Measurements from ENCODE around the gene HOXD11.
A peak's percentile ranks its signal among the peaks of the same experiment; 100 is the strongest.

Gene HOXD11

DNA sequence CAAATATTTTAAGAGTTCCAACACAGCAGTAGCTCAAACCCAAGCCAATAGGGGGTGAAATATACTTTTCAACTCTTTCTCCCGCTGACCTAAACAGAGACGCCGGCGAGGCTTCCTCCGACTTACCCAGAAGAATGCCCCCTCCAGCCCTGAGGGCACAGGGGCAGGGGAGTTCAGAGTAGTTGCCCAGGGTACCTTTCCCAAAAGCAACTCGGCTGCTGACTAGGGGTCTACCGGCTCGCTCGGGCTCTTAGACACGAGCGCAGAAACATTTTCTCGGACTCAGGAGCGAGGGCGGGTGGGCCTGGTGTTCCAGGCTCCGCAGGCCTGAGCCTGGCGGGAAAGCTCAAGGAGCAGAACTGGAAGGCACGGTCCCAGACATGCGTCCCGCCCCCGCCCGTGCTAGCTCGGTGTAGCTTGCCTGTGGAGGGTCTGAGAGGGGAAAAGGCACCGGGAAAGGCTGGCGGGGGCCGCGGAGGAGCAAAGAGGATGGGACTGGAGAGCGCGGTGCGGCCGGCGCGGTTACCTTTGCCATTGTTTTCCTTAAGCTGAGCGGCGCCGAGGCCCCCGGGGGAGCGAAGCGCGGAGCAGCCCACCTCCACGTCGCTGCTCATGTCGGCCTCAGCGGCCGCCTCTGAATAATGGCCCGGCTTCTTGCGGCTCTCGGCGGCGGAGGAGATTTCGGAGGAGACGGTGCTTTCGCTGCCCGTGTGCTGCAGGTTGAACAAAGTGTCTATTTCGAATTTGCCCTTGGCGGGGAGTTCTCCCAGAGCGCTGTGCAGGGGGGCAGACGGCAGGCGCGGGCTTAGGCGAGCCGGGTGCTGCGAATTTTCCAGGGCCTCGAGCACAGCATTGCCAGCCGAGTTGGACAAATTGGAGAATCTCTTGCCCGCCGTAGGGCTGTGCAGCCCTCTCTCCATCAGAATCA lies 24.0 kb upstream of the HOXD11 start:
- no peaks in the 10 kb centered on the region for H3K4me1 ChIP-seq (ENCODE audit: insufficient read depth, low read length)
- no peaks in the 10 kb centered on the region for H3K36me3 ChIP-seq (ENCODE audit: insufficient read depth, low read depth, low read length)
- no peak overlapping the region for H3K9ac ChIP-seq (ENCODE audit: low read depth, low read length)
- H3K27ac ChIP-seq (ENCODE audit: low read length), result no peak overlapping the region
- no peak overlapping the region for H3K4me3 ChIP-seq (ENCODE audit: low read length)
- H3K9me3 ChIP-seq (ENCODE audit: insufficient read depth, low read depth, low read length), result peaks cover 10% of the 10 kb centered on the region; the same call in 1 of the 2 replicates
- H3K27me3 ChIP-seq (ENCODE audit: insufficient read depth, low read length), result peaks cover 99% of the 10 kb centered on the region

DNA sequence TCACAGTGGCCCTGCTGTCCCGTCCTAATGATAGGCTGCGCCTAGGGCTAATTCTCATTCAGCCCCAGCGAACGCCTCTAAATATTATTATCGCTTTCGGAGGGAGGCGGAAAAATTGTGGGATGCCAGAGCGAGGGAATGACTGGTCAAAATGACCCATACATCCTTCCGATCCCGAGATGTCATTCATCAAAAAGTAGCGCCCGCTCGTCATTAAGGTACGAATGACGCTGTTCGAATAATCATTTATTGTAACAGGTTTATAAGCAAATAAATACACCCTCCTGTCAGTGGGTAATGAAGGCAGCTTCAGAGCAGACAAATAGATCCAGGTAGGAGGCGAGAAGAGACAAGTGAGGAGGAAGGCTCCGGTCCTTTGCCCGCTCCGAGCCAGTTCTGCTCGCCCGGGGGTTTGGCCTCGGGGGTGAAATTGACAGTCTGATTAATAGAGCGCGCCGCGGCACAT lies 23.3 kb upstream of the HOXD11 start, which contains the start of gene EVX2:
EVX2 (minus strand) TSS at position 167 of the 466 bp plus-strand sequence. CDS start 186 bp downstream, outside the sequence.
- Histone ChIP-seq H3K9me3 (ENCODE audit: insufficient read depth, low read depth, low read length) (peaks cover 10% of the 10 kb centered on the region; the same call in 1 of the 2 replicates), H3K27me3 (ENCODE audit: insufficient read depth, low read length) (peaks cover 99% of the 10 kb centered on the region), H3K4me1 (ENCODE audit: insufficient read depth, low read length) (peaks cover 4% of the 10 kb centered on the region; the same call in 1 of the 2 replicates), H3K36me3 (ENCODE audit: insufficient read depth, low read depth, low read length) (no peaks in the 10 kb centered on the region), H3K27ac (ENCODE audit: low read length) (no peak within 1 kb of the TSS), H3K9ac (ENCODE audit: low read depth, low read length) (no peak within 1 kb of the TSS), H3K4me3 (ENCODE audit: low read length) (no peak within 1 kb of the TSS)

DNA sequence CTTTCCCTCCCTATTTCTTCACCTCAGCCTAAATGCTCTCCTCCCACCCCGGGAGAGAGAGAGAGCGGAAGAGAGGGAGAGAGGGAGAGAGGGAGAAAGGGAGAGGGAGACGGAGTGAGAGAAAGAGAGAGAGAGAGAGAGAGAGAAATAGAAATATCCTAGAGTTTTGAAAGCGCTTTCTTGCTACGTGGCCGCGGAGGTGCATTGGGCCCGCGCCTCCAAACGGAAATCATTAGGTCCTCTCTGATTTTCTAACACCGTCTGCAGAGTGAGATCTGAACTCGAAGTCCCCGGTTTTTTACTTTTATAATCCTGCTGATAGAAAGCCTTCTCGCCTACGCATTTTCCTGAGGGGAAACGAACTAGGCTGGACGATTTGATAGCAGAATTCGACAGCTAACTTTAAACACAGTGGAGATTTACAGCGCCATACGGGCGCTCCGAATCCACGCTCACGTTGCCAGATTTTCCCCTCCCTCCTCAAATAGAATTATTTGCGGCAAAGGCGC lies 22.4 kb upstream of the HOXD11 start:
- peaks cover 99% of the 10 kb centered on the region for H3K27me3 ChIP-seq (ENCODE audit: insufficient read depth, low read length)
- H3K27ac ChIP-seq (ENCODE audit: low read length), result no peak overlapping the region
- no peak overlapping the region for H3K4me3 ChIP-seq (ENCODE audit: low read length)
- H3K9ac ChIP-seq (ENCODE audit: low read depth, low read length), result no peak overlapping the region
- H3K36me3 ChIP-seq (ENCODE audit: insufficient read depth, low read depth, low read length), result no peaks in the 10 kb centered on the region
- H3K9me3 ChIP-seq (ENCODE audit: insufficient read depth, low read depth, low read length), result peaks cover 10% of the 10 kb centered on the region; the same call in 1 of the 2 replicates
- peaks cover 4% of the 10 kb centered on the region; the same call in 1 of the 2 replicates for H3K4me1 ChIP-seq (ENCODE audit: insufficient read depth, low read length)

DNA sequence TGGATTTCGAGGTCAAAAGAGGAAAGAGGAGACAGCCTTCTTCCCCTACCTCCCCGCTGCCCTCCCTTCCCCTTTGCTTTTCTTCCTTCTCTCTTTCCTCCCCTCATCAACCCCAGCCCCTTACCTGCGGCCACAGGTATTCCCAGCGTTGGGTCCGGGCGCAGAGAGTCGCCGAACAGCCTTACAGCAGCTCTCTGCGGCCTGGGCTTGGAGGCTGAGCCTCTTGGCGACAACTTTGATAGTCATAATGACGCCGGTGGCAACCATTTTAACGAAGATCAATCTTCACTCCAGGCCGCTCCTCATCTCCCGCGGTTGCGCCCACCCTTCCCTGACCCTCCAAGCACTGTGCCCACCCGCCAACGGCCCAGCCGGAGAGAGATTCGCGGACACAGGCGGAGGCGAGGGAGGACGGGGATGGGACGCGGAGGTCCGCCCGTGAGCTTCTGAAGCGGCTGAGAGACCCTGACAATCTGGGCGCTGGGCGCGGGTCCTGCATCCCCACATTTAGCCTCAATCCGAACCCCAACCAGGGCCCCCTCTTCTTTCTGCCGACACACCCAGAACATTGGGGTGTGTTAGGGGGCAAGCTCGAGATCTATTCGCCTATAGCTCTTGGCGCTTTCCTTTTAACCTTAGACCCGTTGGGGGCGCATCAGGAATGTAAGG lies 21.8 kb upstream of the HOXD11 start:
- no peak overlapping the region for H3K27ac ChIP-seq (ENCODE audit: low read length)
- no peaks in the 10 kb centered on the region for H3K36me3 ChIP-seq (ENCODE audit: insufficient read depth, low read depth, low read length)
- H3K9ac ChIP-seq (ENCODE audit: low read depth, low read length), result no peak overlapping the region
- peaks cover 4% of the 10 kb centered on the region; the same call in 1 of the 2 replicates for H3K4me1 ChIP-seq (ENCODE audit: insufficient read depth, low read length)
- H3K9me3 ChIP-seq (ENCODE audit: insufficient read depth, low read depth, low read length), result peaks cover 10% of the 10 kb centered on the region; the same call in 1 of the 2 replicates
- H3K27me3 ChIP-seq (ENCODE audit: insufficient read depth, low read length), result peaks cover 100% of the 10 kb centered on the region
- H3K4me3 ChIP-seq (ENCODE audit: low read length), result no peak overlapping the region

DNA sequence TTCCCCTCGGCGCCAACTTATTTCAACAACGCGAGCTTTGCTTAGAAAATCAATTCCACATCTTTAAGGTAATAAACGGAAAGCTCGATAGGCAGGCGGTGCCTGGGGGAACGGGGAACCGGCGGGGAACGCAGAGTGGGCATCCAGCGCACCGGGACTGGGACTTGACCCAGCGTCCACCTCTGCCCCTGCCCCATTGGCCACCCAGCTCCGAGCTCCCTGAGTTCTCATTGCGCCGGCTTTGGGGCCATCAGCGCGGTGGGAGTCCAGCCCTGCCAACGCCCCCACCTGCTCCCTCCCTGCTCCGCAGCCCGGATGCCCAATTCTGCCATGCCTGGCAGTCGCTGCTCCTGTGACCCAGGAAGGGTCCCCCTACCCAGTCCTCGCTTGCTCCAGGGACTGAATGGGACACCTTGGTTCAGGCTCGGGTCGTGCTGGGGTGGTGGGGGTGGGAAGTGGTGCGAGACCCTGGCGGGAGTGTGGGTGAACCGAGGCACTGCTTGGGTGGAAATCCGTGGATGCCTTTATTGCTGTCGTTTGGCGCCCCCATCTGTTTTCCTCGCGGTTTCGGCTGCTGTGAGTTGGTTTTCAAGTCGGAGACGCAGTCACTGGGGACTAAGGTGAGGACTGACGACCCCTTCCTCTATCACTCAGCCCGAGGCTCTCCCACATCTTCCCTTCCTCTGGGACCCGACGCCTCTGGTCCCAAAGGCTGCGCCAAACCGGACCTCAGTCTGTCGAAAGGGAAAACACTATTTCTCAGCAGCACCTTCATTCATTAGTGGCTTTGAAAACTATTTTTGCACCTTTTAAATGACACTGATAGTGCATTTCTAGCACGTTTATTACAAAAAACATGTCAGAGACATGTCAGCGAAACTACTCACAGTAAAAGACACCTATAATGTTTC lies 21.0 kb upstream of the HOXD11 start:
- Histone ChIP-seq H3K9me3 (ENCODE audit: insufficient read depth, low read depth, low read length) (peaks cover 9% of the 10 kb centered on the region; the same call in 1 of the 2 replicates), H3K4me3 (ENCODE audit: low read length) (no peak overlapping the region), H3K9ac (ENCODE audit: low read depth, low read length) (no peak overlapping the region), H3K36me3 (ENCODE audit: insufficient read depth, low read depth, low read length) (no peaks in the 10 kb centered on the region), H3K4me1 (ENCODE audit: insufficient read depth, low read length) (peaks cover 4% of the 10 kb centered on the region; the same call in 1 of the 2 replicates), H3K27ac (ENCODE audit: low read length) (no peak overlapping the region), H3K27me3 (ENCODE audit: insufficient read depth, low read length) (peaks cover 100% of the 10 kb centered on the region)

DNA sequence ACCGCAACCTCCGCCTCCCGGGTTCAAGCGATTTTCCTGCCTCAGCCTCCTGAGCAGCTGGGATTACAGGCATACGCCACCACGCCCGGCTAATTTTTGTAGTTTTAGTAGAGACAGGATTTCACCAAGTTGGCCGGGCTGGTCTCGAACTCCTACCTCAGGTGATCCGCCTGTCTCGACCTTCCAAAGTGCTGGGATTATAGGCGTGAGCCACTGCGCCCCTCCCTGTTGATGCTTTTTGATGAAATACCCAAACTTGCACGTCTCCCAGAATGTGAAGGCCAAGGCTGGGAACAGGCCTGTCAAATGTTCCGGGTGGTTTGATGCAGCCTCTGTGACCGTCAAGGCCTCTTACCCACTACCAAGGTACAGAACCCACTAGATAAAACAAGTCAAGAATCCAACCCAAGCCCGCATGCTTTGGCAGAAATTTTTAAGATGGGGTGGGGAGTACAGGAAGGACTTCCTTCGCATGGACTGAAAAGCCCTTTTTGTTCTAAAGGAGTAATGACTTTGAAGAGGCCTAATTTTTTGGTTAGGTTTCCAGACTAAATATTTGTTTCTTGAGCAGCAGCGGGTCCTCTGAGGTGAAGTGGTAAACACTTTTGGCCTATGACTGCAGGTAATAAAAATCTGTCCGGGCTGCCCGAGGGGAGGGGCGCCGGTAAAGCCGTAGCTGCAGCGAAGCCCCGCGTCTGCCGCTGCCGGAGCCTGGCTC lies 19.6 kb upstream of the HOXD11 start:
- Histone ChIP-seq H3K27ac (ENCODE audit: low read length) (no peak overlapping the region), H3K4me3 (ENCODE audit: low read length) (no peak overlapping the region), H3K9ac (ENCODE audit: low read depth, low read length) (no peak overlapping the region), H3K27me3 (ENCODE audit: insufficient read depth, low read length) (peaks cover 100% of the 10 kb centered on the region), H3K4me1 (ENCODE audit: insufficient read depth, low read length) (peaks cover 4% of the 10 kb centered on the region; the same call in 1 of the 2 replicates), H3K36me3 (ENCODE audit: insufficient read depth, low read depth, low read length) (no peaks in the 10 kb centered on the region), H3K9me3 (ENCODE audit: insufficient read depth, low read depth, low read length) (peaks cover 13% of the 10 kb centered on the region; the same call in 1 of the 2 replicates)

DNA sequence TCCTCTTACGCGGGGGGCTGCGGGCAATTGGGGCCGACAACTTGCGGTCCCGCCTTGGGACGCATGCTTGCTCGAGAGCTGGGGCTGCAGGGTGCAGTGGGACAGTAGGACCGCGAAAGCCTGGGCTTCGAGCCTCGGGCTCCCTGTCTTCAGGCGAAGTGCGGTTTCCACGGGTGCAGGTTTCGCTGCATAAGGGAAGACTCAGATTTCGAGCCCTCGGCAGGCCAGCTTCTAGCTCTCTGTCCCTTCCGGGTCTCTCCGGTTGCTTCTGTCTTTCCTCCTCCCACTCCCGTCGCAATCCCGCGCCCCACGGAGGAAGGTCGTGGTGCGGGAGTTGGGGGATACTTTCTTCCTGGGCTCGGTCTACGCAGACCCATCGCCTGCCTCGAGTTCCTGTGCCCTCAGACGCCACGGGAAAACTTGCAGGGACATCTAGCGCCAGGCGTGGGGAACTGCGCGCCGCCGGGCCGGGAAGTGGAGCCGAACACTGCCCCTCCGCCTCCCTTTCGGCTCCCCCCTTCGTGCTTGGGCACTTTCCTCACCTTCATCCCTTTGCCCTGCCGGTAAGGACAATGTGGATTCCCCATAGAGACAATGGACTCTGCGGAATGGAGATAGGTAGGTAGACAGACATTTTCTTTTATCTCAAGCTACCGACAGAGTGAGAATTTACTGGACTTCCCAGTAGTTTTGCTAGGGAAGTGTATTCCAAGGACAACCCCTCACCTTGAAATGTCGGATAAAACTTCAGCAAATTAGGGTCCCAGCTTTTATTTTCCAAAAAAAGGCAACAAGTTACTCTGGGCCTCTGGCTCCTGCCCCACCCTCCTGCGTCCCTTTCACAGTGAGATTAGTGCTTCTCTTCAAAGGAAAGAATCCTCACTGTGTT lies 18.8 kb upstream of the HOXD11 start:
- no peaks in the 10 kb centered on the region for H3K36me3 ChIP-seq (ENCODE audit: insufficient read depth, low read depth, low read length)
- H3K27ac ChIP-seq (ENCODE audit: low read length), result no peak overlapping the region
- H3K9ac ChIP-seq (ENCODE audit: low read depth, low read length), result no peak overlapping the region
- H3K4me1 ChIP-seq (ENCODE audit: insufficient read depth, low read length), result peaks cover 4% of the 10 kb centered on the region; the same call in 1 of the 2 replicates
- peaks cover 14% of the 10 kb centered on the region; the same call in 1 of the 2 replicates for H3K9me3 ChIP-seq (ENCODE audit: insufficient read depth, low read depth, low read length)
- H3K27me3 ChIP-seq (ENCODE audit: insufficient read depth, low read length), result peaks cover 100% of the 10 kb centered on the region
- H3K4me3 ChIP-seq (ENCODE audit: low read length), result peak overlapping the region; percentile 36; the same call in 1 of the 2 replicates

DNA sequence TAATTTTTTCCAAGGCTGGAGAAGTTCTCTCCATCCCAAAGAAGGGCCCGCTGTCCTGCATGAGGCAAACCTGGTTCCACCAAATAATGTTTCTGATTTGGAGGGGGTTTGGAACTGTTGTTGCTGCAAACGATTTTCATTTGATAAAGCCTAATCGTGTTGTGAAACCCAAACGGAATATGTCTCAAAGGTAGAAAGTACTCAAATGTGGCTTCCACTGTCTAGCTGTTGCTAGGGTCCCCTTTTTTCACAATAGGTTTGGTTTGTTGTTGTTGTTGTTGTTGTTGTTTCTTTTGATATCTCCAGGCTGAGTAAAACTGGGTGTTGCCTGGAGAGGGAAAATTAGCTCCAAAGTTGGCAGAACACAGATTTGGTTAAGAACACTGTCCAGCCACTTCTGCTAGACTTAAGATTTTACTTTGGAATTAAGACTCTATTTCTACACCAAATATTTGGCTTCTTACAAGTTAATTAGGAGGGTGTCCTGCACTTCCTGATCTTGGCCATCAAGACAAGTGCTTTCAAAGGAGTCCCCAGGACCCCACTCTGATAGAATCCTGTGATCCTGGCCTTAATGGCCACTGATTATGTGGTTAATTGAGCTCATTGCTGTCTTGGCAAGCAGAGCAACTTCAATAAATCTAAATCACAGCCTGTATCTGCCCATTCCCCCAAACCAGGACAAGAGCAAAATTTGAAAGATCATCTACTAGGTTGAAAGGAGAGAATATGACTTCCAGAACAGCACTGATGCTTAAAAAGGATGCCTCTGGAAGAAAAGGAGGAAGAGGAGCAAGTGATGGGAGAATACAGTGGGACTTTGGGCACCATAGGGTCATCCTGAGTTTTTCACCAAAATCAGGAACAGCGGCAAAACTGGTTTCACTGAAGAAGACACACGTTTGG lies 17.9 kb upstream of the HOXD11 start:
- Histone ChIP-seq H3K4me1 (ENCODE audit: insufficient read depth, low read length) (peaks cover 6% of the 10 kb centered on the region; the same call in 1 of the 2 replicates), H3K9me3 (ENCODE audit: insufficient read depth, low read depth, low read length) (peaks cover 16% of the 10 kb centered on the region), H3K9ac (ENCODE audit: low read depth, low read length) (no peak overlapping the region), H3K27ac (ENCODE audit: low read length) (no peak overlapping the region), H3K27me3 (ENCODE audit: insufficient read depth, low read length) (peaks cover 100% of the 10 kb centered on the region), H3K36me3 (ENCODE audit: insufficient read depth, low read depth, low read length) (no peaks in the 10 kb centered on the region), H3K4me3 (ENCODE audit: low read length) (no peak overlapping the region)

DNA sequence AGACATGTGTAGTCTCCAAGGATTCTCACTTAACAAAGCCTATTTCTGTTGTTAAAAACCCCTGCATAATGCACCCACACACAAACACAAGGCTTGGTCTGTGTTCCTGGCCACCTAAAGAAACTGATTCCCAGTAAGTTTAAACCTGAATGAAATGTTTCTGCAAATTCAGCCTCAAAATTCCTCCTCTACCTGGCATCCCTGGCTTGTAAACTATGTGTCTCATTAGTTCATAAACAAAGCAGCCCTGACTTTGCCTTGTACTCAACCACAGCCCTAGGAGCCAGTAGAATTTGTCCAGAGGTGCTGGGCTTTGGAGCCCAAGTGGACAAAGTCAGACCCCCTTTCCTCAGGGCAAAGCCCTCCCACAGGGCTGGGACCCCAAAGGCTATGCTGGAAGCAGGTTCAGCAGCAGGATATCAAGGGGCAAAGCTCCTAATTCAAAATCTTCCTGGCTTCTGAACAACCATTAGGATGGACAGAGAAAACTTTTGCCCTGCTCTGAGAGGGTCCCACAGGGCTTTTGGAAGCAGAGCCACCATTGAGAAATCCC lies 17.2 kb upstream of the HOXD11 start:
- Histone ChIP-seq H3K4me1 (ENCODE audit: insufficient read depth, low read length) (peaks cover 6% of the 10 kb centered on the region; the same call in 1 of the 2 replicates), H3K4me3 (ENCODE audit: low read length) (no peak overlapping the region), H3K27me3 (ENCODE audit: insufficient read depth, low read length) (peaks cover 100% of the 10 kb centered on the region), H3K27ac (ENCODE audit: low read length) (no peak overlapping the region), H3K9ac (ENCODE audit: low read depth, low read length) (no peak overlapping the region), H3K36me3 (ENCODE audit: insufficient read depth, low read depth, low read length) (no peaks in the 10 kb centered on the region), H3K9me3 (ENCODE audit: insufficient read depth, low read depth, low read length) (peaks cover 16% of the 10 kb centered on the region)
